Mesenchymal stem cell (in vitro differentiated cells and primary cell): ENCODE measurements around the gene NOP14.

Source experiments
- DNase-seq: peaks from one replicate; pipeline ENCODE4 v3.0.0-alpha.2; 2013
- H2AFZ ChIP-seq: one replicate; pipeline ENCODE4 v1.6.1; 2013; ENCODE audit warnings: low read depth, mild to moderate bottlenecking, control low read depth, inconsistent platforms, low read length, moderate library complexity
- H2AK5ac ChIP-seq: 2 replicates; pipeline ENCODE4 v1.6.1; 2013; ENCODE audit warnings: low read length, moderate library complexity, mild to moderate bottlenecking, inconsistent platforms; ENCODE audit not compliant: severe bottlenecking
- H2BK120ac ChIP-seq: one replicate; pipeline ENCODE4 v1.6.1; 2013; ENCODE audit warnings: low read depth, mild to moderate bottlenecking, inconsistent platforms, low read length, moderate library complexity
- H2BK12ac ChIP-seq, 2 experiments: one replicate each; pipeline ENCODE4 v1.6.1; 2013; ENCODE audit warnings: inconsistent platforms in 2 of 2, low read length in 2 of 2, mild to moderate bottlenecking in 2 of 2, moderate library complexity in 2 of 2, control low read depth in 1 of 2
- H2BK15ac ChIP-seq: one replicate; pipeline ENCODE4 v1.6.1; 2013; ENCODE audit warnings: mild to moderate bottlenecking, low read depth, inconsistent platforms; ENCODE audit not compliant: poor library complexity, severe bottlenecking
- H2BK5ac ChIP-seq: 2 replicates; pipeline ENCODE4 v1.6.1; 2013; ENCODE audit warnings: low read depth, mild to moderate bottlenecking, low read length, control low read depth, inconsistent platforms; ENCODE audit not compliant: poor library complexity, severe bottlenecking
- H3K14ac ChIP-seq, 2 experiments: one replicate each; pipeline ENCODE4 v1.6.1; 2013; ENCODE audit warnings: inconsistent platforms in 2 of 2, low read length in 2 of 2, control low read depth in 1 of 2, mild to moderate bottlenecking in 1 of 2, moderate library complexity in 1 of 2
- H3K18ac ChIP-seq, 2 experiments: one replicate each; pipeline ENCODE4 v1.6.1; 2013; ENCODE audit warnings: inconsistent platforms in 2 of 2, low read length in 2 of 2, control low read depth in 1 of 2, low read depth in 1 of 2, mild to moderate bottlenecking in 1 of 2
- H3K23ac ChIP-seq, 2 experiments: one replicate each; pipeline ENCODE4 v1.6.1; 2013; ENCODE audit warnings: inconsistent platforms in 2 of 2, low read length in 2 of 2, mild to moderate bottlenecking in 2 of 2, moderate library complexity in 2 of 2, control low read depth in 1 of 2
- H3K27ac ChIP-seq: 2 replicates; pipeline ENCODE4 v1.5.1; 2013; ENCODE audit warnings: mild to moderate bottlenecking, moderate library complexity, low read length, control low read depth, inconsistent platforms; ENCODE audit not compliant: poor library complexity, severe bottlenecking
- H3K27me3 ChIP-seq, 2 experiments: 2 replicates each; pipeline versions ENCODE4 v1.6.1 to v1.7.0; 2013; ENCODE audit warnings: low read length in 2 of 2, mild to moderate bottlenecking in 2 of 2, moderate library complexity in 2 of 2, control low read depth in 1 of 2, inconsistent platforms in 1 of 2; ENCODE audit not compliant: control insufficient read depth in 1 of 2, insufficient read depth in 1 of 2
- H3K36me3 ChIP-seq, 2 experiments: 2 replicates each; pipeline versions ENCODE4 v1.6.1 to v1.7.0; 2013; ENCODE audit warnings: low read length in 2 of 2, control low read depth in 1 of 2, inconsistent platforms in 1 of 2, low read depth in 1 of 2, mild to moderate bottlenecking in 1 of 2; ENCODE audit not compliant: insufficient read depth in 2 of 2, control insufficient read depth in 1 of 2
- H3K4ac ChIP-seq, 2 experiments: one replicate each; pipeline ENCODE4 v1.6.1; 2013; ENCODE audit warnings: inconsistent platforms in 2 of 2, low read length in 2 of 2, mild to moderate bottlenecking in 2 of 2, moderate library complexity in 2 of 2, control low read depth in 1 of 2, low read depth in 1 of 2
- H3K4me1 ChIP-seq: 2 replicates; pipeline ENCODE4 v1.6.1; 2013; ENCODE audit warnings: low read depth, low read length, control low read depth; ENCODE audit not compliant: control insufficient read depth, insufficient read depth
- H3K4me2 ChIP-seq: 2 replicates; pipeline ENCODE4 v1.6.1; 2013; ENCODE audit warnings: low read length, mild to moderate bottlenecking, inconsistent platforms; ENCODE audit not compliant: poor library complexity, severe bottlenecking
- H3K4me3 ChIP-seq, 2 experiments: 2 replicates each; pipeline versions ENCODE4 v1.5.1 to v1.7.0; 2013; ENCODE audit warnings: low read length in 2 of 2, mild to moderate bottlenecking in 2 of 2, control low read depth in 1 of 2, low read depth in 1 of 2; ENCODE audit not compliant: insufficient read depth in 1 of 2
- H3K79me1 ChIP-seq: replicated peaks from 2 replicates; pipeline ENCODE4 v1.6.1; 2013; ENCODE audit warnings: mild to moderate bottlenecking, control low read depth, low read length, inconsistent platforms; ENCODE audit not compliant: poor library complexity, severe bottlenecking
- H3K9ac ChIP-seq: 2 replicates; pipeline ENCODE4 v1.7.0; 2013; ENCODE audit warnings: mild to moderate bottlenecking, low read length, moderate library complexity
- H3K9me3 ChIP-seq: 2 replicates; pipeline ENCODE4 v1.7.0; 2013; ENCODE audit warnings: mild to moderate bottlenecking, low read length; ENCODE audit not compliant: control insufficient read depth
- H4K8ac ChIP-seq: one replicate; pipeline ENCODE4 v1.6.1; 2013; ENCODE audit warnings: inconsistent platforms, mild to moderate bottlenecking, low read length, moderate library complexity
- H4K91ac ChIP-seq: one replicate; pipeline ENCODE4 v1.6.1; 2013; ENCODE audit warnings: mild to moderate bottlenecking, low read length, inconsistent platforms
- WGBS: methylation state at CpG from one replicate; pipeline ENCODE4 v1.1.7; 2013; ENCODE audit warnings: mixed read lengths; 5-methylcytosine and 5-hydroxymethylcytosine counted together

The NOP14 gene

GRCh38 chr4:2950221-2950989, 12.8 kb downstream of the NOP14 start:
- no peak overlapping the region for H3K4ac ChIP-seq
- H4K91ac ChIP-seq = no peak overlapping the region
- H3K23ac ChIP-seq = no peak overlapping the region
- no peak overlapping the region for H2BK12ac ChIP-seq
- H2BK5ac ChIP-seq = no peak overlapping the region
- H2AK5ac ChIP-seq = no peak overlapping the region
- WGBS = 97% methylated on average over 15 of the region's 16 CpGs
- no peaks in the 10 kb centered on the region for H3K9me3 ChIP-seq
- no peak overlapping the region for H3K4me3 ChIP-seq
- no peak overlapping the region for H3K4me2 ChIP-seq
- no peak for DNase-seq
- H2BK120ac ChIP-seq = no peak overlapping the region
- no peak overlapping the region for H3K27ac ChIP-seq
- no peak overlapping the region for H3K18ac ChIP-seq
- peaks cover 77 to 88% of the 10 kb centered on the region in 2 experiments for H3K36me3 ChIP-seq
- H3K9ac ChIP-seq = peak overlapping the region; percentile 13
- peaks cover 20% of the 10 kb centered on the region for H3K4me1 ChIP-seq
- no peak overlapping the region for H3K14ac ChIP-seq
- no peak overlapping the region for H4K8ac ChIP-seq
- H2BK15ac ChIP-seq = no peak overlapping the region
- no peak overlapping the region for H2AFZ ChIP-seq
- H3K27me3 ChIP-seq = no peaks in the 10 kb centered on the region
- H3K79me1 ChIP-seq = peaks cover 31% of the 10 kb centered on the region

GRCh38 chr4:2949782-2950125, 13.5 kb downstream of the NOP14 start:
- no peak overlapping the region for H3K14ac ChIP-seq
- H2BK120ac ChIP-seq = no peak overlapping the region
- H3K9ac ChIP-seq = no peak overlapping the region
- no peak overlapping the region for H3K18ac ChIP-seq
- no peak overlapping the region for H3K23ac ChIP-seq
- 96% methylated on average over 11 of the region's 11 CpGs for WGBS
- no peak overlapping the region for H2AK5ac ChIP-seq
- peaks cover 20% of the 10 kb centered on the region for H3K4me1 ChIP-seq
- H3K4me3 ChIP-seq = no peak overlapping the region
- H3K4ac ChIP-seq = no peak overlapping the region
- no peak overlapping the region for H3K27ac ChIP-seq
- DNase-seq = no peak
- peaks cover 78 to 94% of the 10 kb centered on the region in 2 experiments for H3K36me3 ChIP-seq
- no peak overlapping the region for H4K8ac ChIP-seq
- H3K4me2 ChIP-seq = no peak overlapping the region
- H3K79me1 ChIP-seq = peaks cover 34% of the 10 kb centered on the region
- no peak overlapping the region for H2BK5ac ChIP-seq
- H3K27me3 ChIP-seq = no peaks in the 10 kb centered on the region
- no peak overlapping the region for H2AFZ ChIP-seq
- H2BK12ac ChIP-seq = no peak overlapping the region
- H3K9me3 ChIP-seq = no peaks in the 10 kb centered on the region
- H2BK15ac ChIP-seq = no peak overlapping the region
- no peak overlapping the region for H4K91ac ChIP-seq

GRCh38 chr4:2948895-2949781, 14.1 kb downstream of the NOP14 start:
- Histone ChIP-seq H3K36me3 (peaks cover 73 to 93% of the 10 kb centered on the region in 2 experiments), H2BK12ac (no peak overlapping the region), H4K91ac (no peak overlapping the region), H2BK5ac (no peak overlapping the region), H3K9me3 (no peaks in the 10 kb centered on the region), H3K27ac (no peak overlapping the region), H3K4me1 (peaks cover 20% of the 10 kb centered on the region), H3K79me1 (peaks cover 29% of the 10 kb centered on the region), H3K4me3 (no peak overlapping the region), H3K4me2 (no peak overlapping the region), H3K4ac (no peak overlapping the region), H3K9ac (no peak overlapping the region), H4K8ac (no peak overlapping the region), H3K14ac (no peak overlapping the region), H2BK15ac (no peak overlapping the region), H2BK120ac (no peak overlapping the region), H2AK5ac (no peak overlapping the region), H3K18ac (no peak overlapping the region), H3K23ac (no peak overlapping the region), H2AFZ (no peak overlapping the region), H3K27me3 (no peaks in the 10 kb centered on the region)
- peak; percentile 31 for DNase-seq
- WGBS = 95% methylated on average over 14 of the region's 14 CpGs

GRCh38 chr4:2947926-2948325, 15.3 kb downstream of the NOP14 start:
- Histone ChIP-seq H3K14ac (no peak overlapping the region), H2BK5ac (no peak overlapping the region), H3K4ac (no peak overlapping the region), H2BK120ac (no peak overlapping the region), H3K27ac (no peak overlapping the region), H3K4me2 (no peak overlapping the region), H3K4me1 (peaks cover 20% of the 10 kb centered on the region), H3K36me3 (peaks cover 77 to 93% of the 10 kb centered on the region in 2 experiments), H4K8ac (no peak overlapping the region), H4K91ac (no peak overlapping the region), H3K79me1 (peaks cover 26% of the 10 kb centered on the region), H2BK12ac (no peak overlapping the region), H3K27me3 (no peaks in the 10 kb centered on the region), H3K23ac (no peak overlapping the region), H2BK15ac (no peak overlapping the region), H3K4me3 (no peak overlapping the region), H3K18ac (no peak overlapping the region), H2AK5ac (no peak overlapping the region), H3K9me3 (no peaks in the 10 kb centered on the region), H2AFZ (no peak overlapping the region), H3K9ac (no peak overlapping the region)
- no peak for DNase-seq
- WGBS = 95% methylated on average over 11 of the region's 11 CpGs
